OCI-LY3 (cell line): ENCODE data around the gene CTCF.

Experiments
- EZH2phosphoT487 ChIP-seq: fragments of 200-600 bp; shearing (Covaris generic); IDR thresholded peaks from 2 replicates; pipeline ENCODE4 v1.6.1; 2018; ENCODE audit warnings: antibody characterized with exemption, mixed run types, low read depth
- TF ChIP-seq, protein P1 (sequence below): fragments of 200-600, 300-600 bp; sonication (generic); IDR thresholded peaks from 2 replicates; pipeline ENCODE4 v1.5.1; 2014; ENCODE audit warnings: antibody characterized with exemption, low read length, low read depth

- TF ChIP-seq, protein P1, sequence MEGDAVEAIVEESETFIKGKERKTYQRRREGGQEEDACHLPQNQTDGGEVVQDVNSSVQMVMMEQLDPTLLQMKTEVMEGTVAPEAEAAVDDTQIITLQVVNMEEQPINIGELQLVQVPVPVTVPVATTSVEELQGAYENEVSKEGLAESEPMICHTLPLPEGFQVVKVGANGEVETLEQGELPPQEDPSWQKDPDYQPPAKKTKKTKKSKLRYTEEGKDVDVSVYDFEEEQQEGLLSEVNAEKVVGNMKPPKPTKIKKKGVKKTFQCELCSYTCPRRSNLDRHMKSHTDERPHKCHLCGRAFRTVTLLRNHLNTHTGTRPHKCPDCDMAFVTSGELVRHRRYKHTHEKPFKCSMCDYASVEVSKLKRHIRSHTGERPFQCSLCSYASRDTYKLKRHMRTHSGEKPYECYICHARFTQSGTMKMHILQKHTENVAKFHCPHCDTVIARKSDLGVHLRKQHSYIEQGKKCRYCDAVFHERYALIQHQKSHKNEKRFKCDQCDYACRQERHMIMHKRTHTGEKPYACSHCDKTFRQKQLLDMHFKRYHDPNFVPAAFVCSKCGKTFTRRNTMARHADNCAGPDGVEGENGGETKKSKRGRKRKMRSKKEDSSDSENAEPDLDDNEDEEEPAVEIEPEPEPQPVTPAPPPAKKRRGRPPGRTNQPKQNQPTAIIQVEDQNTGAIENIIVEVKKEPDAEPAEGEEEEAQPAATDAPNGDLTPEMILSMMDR, result no peak
- TF ChIP-seq EZH2phosphoT487, result no peak
These were observed 33.3 kb upstream of the CTCF start for GRCh38 chr16:67528870-67529581.
